H1 (cell line): ENCODE data around the gene RFT1. TPM values are rescaled to one million over a fixed set of nuclear protein-coding genes. Genes with fewer than 3 reads are reported as not detected.

ENCODE experiments used
- CTCF ChIA-PET: fragments of 300-600 bp; sonication (Branson Sonifier 250); formaldehyde crosslinking; loops from one replicate; lab custom pipeline; 2021; ENCODE audit not compliant: partially characterized antibody; lab: Charles Lee
- POLR2A ChIA-PET: fragments of 300-600 bp; sonication (Branson Sonifier 250); formaldehyde crosslinking; loops from one replicate; lab custom pipeline; 2021; ENCODE audit warnings: inconsistent platforms; ENCODE audit not compliant: partially characterized antibody; lab: Charles Lee
- DNase-seq, 2 experiments: peaks; one replicate each; pipeline versions ENCODE4 v3.0.0 to v3.0.0-alpha.2; 2010 to 2022; ENCODE audit warnings: low spot score in 2 of 2, low read depth in 1 of 2, mixed read lengths in 1 of 2
- FAIRE-seq: peaks from 2 replicates; lab custom pipeline; 2011; peaks lifted over from hg19 to GRCh38; lab: Jason Lieb, UNC
- H2AFZ ChIP-seq: 2 replicates; pipeline ENCODE4 v1.8.1; 2012; ENCODE audit warnings: low read length, inconsistent platforms
- H2AK5ac ChIP-seq: 2 replicates; pipeline ENCODE4 v1.6.1; 2013; ENCODE audit warnings: low read depth, low read length
- H2BK120ac ChIP-seq: replicated peaks from 2 replicates; pipeline ENCODE3; 2013; ENCODE audit warnings: low read depth, low read length, inconsistent platforms
- H2BK12ac ChIP-seq: 2 replicates; pipeline ENCODE4 v1.6.1; 2013; ENCODE audit warnings: low read depth, low read length
- H2BK15ac ChIP-seq: 2 replicates; pipeline ENCODE4 v1.6.1; 2013; ENCODE audit warnings: low read length
- H2BK20ac ChIP-seq: 2 replicates; pipeline ENCODE4 v1.6.1; 2013; ENCODE audit warnings: low read length
- H2BK5ac ChIP-seq: 2 replicates; pipeline ENCODE4 v1.6.1; 2013; ENCODE audit warnings: low read depth, low read length
- H3K14ac ChIP-seq: 2 replicates; pipeline ENCODE4 v1.6.1; 2013; ENCODE audit warnings: inconsistent platforms; ENCODE audit not compliant: insufficient read length
- H3K18ac ChIP-seq: 2 replicates; pipeline ENCODE4 v1.6.1; 2013; ENCODE audit warnings: low read length; ENCODE audit errors: extremely low read depth
- H3K23ac ChIP-seq: 2 replicates; pipeline ENCODE4 v1.6.1; 2013; ENCODE audit warnings: inconsistent platforms; ENCODE audit not compliant: insufficient read length
- H3K23me2 ChIP-seq: 2 replicates; pipeline ENCODE4 v1.6.1; 2013; ENCODE audit warnings: low read depth, low read length
- H3K27ac ChIP-seq: 2 replicates; pipeline ENCODE4 v1.6.1; 2011; ENCODE audit warnings: low read depth, low read length, inconsistent platforms
- H3K27me3 ChIP-seq, 4 experiments: replicated peaks in 1 of 4; 1 replicate in 1 of 4; 2 replicates in 3 of 4; pipeline versions ENCODE4 v1.6.1 to v1.8.1; 2011 to 2013; ENCODE audit warnings: low read length in 3 of 4, mild to moderate bottlenecking in 3 of 4, inconsistent platforms in 2 of 4, mixed read lengths in 2 of 4, moderate library complexity in 1 of 4; ENCODE audit not compliant: control insufficient read depth in 3 of 4, insufficient read depth in 3 of 4; ENCODE audit errors: extremely low read depth in 1 of 4
- H3K36me3 ChIP-seq, 4 experiments: 2 replicates each; pipeline versions ENCODE4 v1.6.1 to v1.8.1; 2011 to 2013; ENCODE audit warnings: mild to moderate bottlenecking in 4 of 4, low read length in 3 of 4, moderate library complexity in 2 of 4, control low read depth in 1 of 4, inconsistent platforms in 1 of 4; ENCODE audit not compliant: insufficient read depth in 4 of 4, control insufficient read depth in 2 of 4
- H3K4ac ChIP-seq: replicated peaks from 2 replicates; pipeline ENCODE3; 2013; ENCODE audit warnings: low read length, low read depth, mixed read lengths, inconsistent platforms; ENCODE audit not compliant: insufficient read length
- H3K4me1 ChIP-seq, 4 experiments: replicated peaks in 1 of 4; 1 replicate in 1 of 4; 2 replicates in 3 of 4; pipeline versions ENCODE4 v1.6.1 to v1.8.1; 2011 to 2013; ENCODE audit warnings: low read length in 3 of 4, inconsistent platforms in 2 of 4, mixed read lengths in 1 of 4; ENCODE audit not compliant: insufficient read depth in 4 of 4, control insufficient read depth in 3 of 4
- H3K4me2 ChIP-seq, 2 experiments: 2 replicates each; pipeline versions ENCODE4 v1.6.1 to v1.8.1; 2011 to 2013; ENCODE audit warnings: low read depth in 2 of 2, low read length in 2 of 2, control low read depth in 1 of 2, inconsistent platforms in 1 of 2, mild to moderate bottlenecking in 1 of 2; ENCODE audit not compliant: insufficient read depth in 1 of 2
- H3K4me3 ChIP-seq, 4 experiments: fragments of 200-600, 300-600 bp in 1 of 4; sonication (generic), shearing (Covaris generic), sonication (Bioruptor Twin) in 1 of 4; 2 replicates each; pipeline versions ENCODE4 v1.5.1 to v1.8.1; 2011 to 2016; ENCODE audit warnings: low read length in 4 of 4, low read depth in 3 of 4, control low read depth in 2 of 4, inconsistent platforms in 2 of 4, mild to moderate bottlenecking in 2 of 4, mixed read lengths in 1 of 4, moderate library complexity in 1 of 4; ENCODE audit not compliant: insufficient read depth in 2 of 4; ENCODE audit errors: extremely low read depth in 1 of 4
- H3K56ac ChIP-seq: replicated peaks from 2 replicates; pipeline ENCODE3; 2013; ENCODE audit warnings: low read depth, mild to moderate bottlenecking, mixed read lengths, low read length, inconsistent platforms; ENCODE audit not compliant: insufficient read length
- H3K79me1 ChIP-seq: 2 replicates; pipeline ENCODE4 v1.6.1; 2013; ENCODE audit warnings: low read depth, low read length, control low read depth
- H3K79me2 ChIP-seq, 2 experiments: 2 replicates each; pipeline versions ENCODE4 v1.6.1 to v1.8.1; 2012 to 2013; ENCODE audit warnings: low read length in 2 of 2, mild to moderate bottlenecking in 2 of 2, inconsistent platforms in 1 of 2; ENCODE audit not compliant: insufficient read depth in 2 of 2, control insufficient read depth in 1 of 2
- H3K9ac ChIP-seq, 4 experiments: replicated peaks in 1 of 4; 1 replicate in 1 of 4; 2 replicates in 3 of 4; pipeline versions ENCODE4 v1.6.1 to v1.8.1; 2011 to 2013; ENCODE audit warnings: low read depth in 3 of 4, low read length in 3 of 4, control low read depth in 2 of 4, mild to moderate bottlenecking in 2 of 4, moderate library complexity in 2 of 4, inconsistent platforms in 1 of 4; ENCODE audit errors: extremely low read depth in 1 of 4
- H3K9me3 ChIP-seq, 2 experiments: 2 replicates each; pipeline versions ENCODE4 v1.6.1 to v1.8.1; 2012 to 2013; ENCODE audit warnings: mild to moderate bottlenecking in 2 of 2, moderate library complexity in 2 of 2, control low read depth in 1 of 2, inconsistent platforms in 1 of 2, low read depth in 1 of 2, low read length in 1 of 2, mixed read lengths in 1 of 2; ENCODE audit not compliant: insufficient read depth in 2 of 2
- H4K20me1 ChIP-seq, 2 experiments: replicated peaks in 1 of 2; 2 replicates each; pipeline versions ENCODE3 to v1.8.1; 2011 to 2013; ENCODE audit warnings: inconsistent platforms in 2 of 2, low read length in 2 of 2, mild to moderate bottlenecking in 1 of 2; ENCODE audit not compliant: insufficient read depth in 2 of 2, control insufficient read depth in 1 of 2
- H4K5ac ChIP-seq: 2 replicates; pipeline ENCODE4 v1.6.1; 2013; ENCODE audit warnings: low read length, low read depth, mixed read lengths, inconsistent platforms; ENCODE audit not compliant: insufficient read length
- H4K8ac ChIP-seq: 2 replicates; pipeline ENCODE4 v1.8.0; 2013; ENCODE audit warnings: mild to moderate bottlenecking, moderate library complexity, low read length, inconsistent platforms; ENCODE audit not compliant: insufficient read depth; ENCODE audit errors: extremely low read depth
- H4K91ac ChIP-seq: replicated peaks from 2 replicates; pipeline ENCODE3; 2013; ENCODE audit warnings: low read length, mixed read lengths, inconsistent platforms; ENCODE audit not compliant: insufficient read length
- GABPA ChIP-seq: IDR thresholded peaks from 2 replicates; pipeline ENCODE4 v1.6.1; 2011; ENCODE audit warnings: mild to moderate bottlenecking, low read length, moderate library complexity, borderline replicate concordance; ENCODE audit not compliant: insufficient read depth
- WGBS, 2 experiments: shearing (Covaris generic) in 1 of 2; methylation state at CpG; one replicate each; pipeline versions ENCODE4 v1.1.6 to v1.1.7; 2013 to 2015; ENCODE audit warnings: low lambda C conversion rate in 2 of 2, mixed read lengths in 2 of 2, inconsistent platforms in 1 of 2, low coverage in 1 of 2, missing lambda C conversion rate in 1 of 2; ENCODE audit not compliant: insufficient replicate concordance in 2 of 2, insufficient coverage in 1 of 2, insufficient read length in 1 of 2; ENCODE audit errors: extremely low coverage in 1 of 2, missing lambda C conversion rate in 1 of 2; 5-methylcytosine and 5-hydroxymethylcytosine counted together
- polyA plus RNA-seq, 7 experiments: library from polyadenylated mRNA; depleted of rRNA in 3 of 7; stranded (reverse) in 5 of 7; unstranded in 2 of 7; fragments of >200 nt in 5 of 7; fragments of 200-250 nt in 2 of 7; gene quantifications; 1 replicate in 5 of 7; 2 replicates in 1 of 7; 4 replicates in 1 of 7; pipeline versions ENCODE4 v1.2.1 to v1.2.3, GENCODE V29; 2011 to 2013; ENCODE audit warnings: missing spikeins in 2 of 7, mixed read lengths in 2 of 7
- total RNA-seq: library from RNA; stranded (reverse); fragmentation: NEBNext Ultra II Directional; extraction: Animal tissue kit (Norgen Biotek cat#: 25700); gene quantifications from 2 replicates; pipeline ENCODE4 v1.2.1, GENCODE V29; 2021

The RFT1 gene
- total and polyA plus RNA-seq, 2 of the 8 experiments (the other 6 are each of a cell fraction or from before 2014, with no cell fraction given) = 27.7 to 42.4 TPM

- Histone ChIP-seq H4K20me1 (peaks cover 1 to 3% of the 10 kb centered on the region in 2 experiments), H3K23ac (no peak overlapping the region), H3K9me3 (no peaks in the 10 kb centered on the region), H3K9ac (no peak overlapping the region), H3K14ac (no peak overlapping the region), H2BK20ac (no peak overlapping the region), H3K27me3 (no peaks in the 10 kb centered on the region), H3K23me2 (no peaks in the 10 kb centered on the region), H4K91ac (no peak overlapping the region), H2BK15ac (no peak overlapping the region), H4K8ac (no peak overlapping the region), H2BK120ac (no peak overlapping the region), H2BK12ac (no peak overlapping the region), H3K56ac (no peak overlapping the region), H3K79me2 (no peaks in the 10 kb centered on the region), H2AFZ (no peak overlapping the region), H3K4me2 (no peak overlapping the region), H3K79me1 (no peaks in the 10 kb centered on the region), H3K18ac (no peak overlapping the region), H3K4me3 (no peak overlapping the region), H2BK5ac (no peak overlapping the region), H2AK5ac (no peak overlapping the region), H3K4ac (no peak overlapping the region), H3K4me1 (no peaks in the 10 kb centered on the region), H3K27ac (no peak overlapping the region), H4K5ac (no peak overlapping the region), H3K36me3 (peaks cover 8 to 72% (median 46%) of the 10 kb centered on the region in 4 experiments)
- FAIRE-seq (no peak), DNase-seq (no peak)
- ChIA-PET CTCF (interaction anchor here (0.9 to 3.4 kb wide), 7 partner anchors 8 to 277 kb away, joined by 3 to 17 read pairs (median 4); no protein-coding TSS in a partner anchor), POLR2A (interaction anchor here (1.6 kb wide), 1 partner anchor 9 kb away, joined by 4 read pairs; the partner anchor contains the start of gene RFT1)
- no peak for TF ChIP-seq GABPA
- WGBS, 2 experiments = 87% methylated on average over 4 of the region's 4 CpGs; no CpG with 5 or more reads in 1 of the 2 experiments
Observed at GRCh38 chr3:53122255-53122932, 7.8 kb downstream of the RFT1 start.
